ENCODE measurements around the gene CEP85L. TPM values are rescaled to one million over a fixed set of nuclear protein-coding genes. Genes with fewer than 3 reads are reported as not detected.

CEP85L gene
- polyA plus RNA-seq, 1 of the 3 experiments (the other 2 are of a cell fraction): 1.1 TPM

DNA sequence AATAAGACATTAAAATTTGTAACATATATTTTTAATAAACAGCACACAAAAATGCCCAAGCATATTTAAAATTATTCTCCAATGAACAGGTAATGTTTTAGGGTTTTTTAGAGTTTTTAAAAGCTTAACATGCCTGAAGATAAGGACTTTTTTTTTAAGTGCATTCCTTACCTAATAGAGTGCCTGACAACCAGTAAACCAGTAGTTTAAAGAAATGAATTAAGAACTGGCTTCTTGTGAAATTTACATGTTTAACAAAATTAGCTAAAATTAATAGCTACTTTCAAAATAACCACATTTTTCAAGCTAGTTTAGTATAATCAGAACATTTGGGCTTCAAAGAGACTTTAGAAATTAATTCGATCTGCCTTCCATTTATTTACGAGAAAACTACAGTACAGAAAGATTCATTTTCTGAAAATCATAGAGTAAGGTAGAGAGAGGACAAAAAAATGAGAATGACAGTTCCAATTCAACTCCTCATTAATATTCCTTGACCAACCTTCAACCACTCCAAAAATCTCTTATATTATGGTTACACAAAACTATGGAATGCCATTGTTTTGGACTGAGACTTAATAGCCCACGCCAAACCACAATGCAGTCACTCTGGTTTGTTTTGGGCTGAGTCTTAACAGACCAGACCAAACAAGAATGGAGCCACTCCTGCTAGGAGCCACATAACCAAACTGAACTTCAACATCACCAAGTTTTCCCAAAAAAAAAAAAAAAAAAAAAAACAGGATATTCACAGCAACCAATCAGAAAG, 109.0 kb downstream of the CEP85L start (continued):
- no peak for TF ChIP-seq RAD21 (IDR thresholded peaks at IDR 0.05; ENCODE audit: low read length)
- TF ChIP-seq PBX3 (IDR thresholded peaks at IDR 0.05): peak; percentile 79
- TF ChIP-seq MXI1 (IDR thresholded peaks at IDR 0.05; ENCODE audit: low read depth, low read length): no peak
- no peak for TF ChIP-seq IRF3 (IDR thresholded peaks at IDR 0.05; ENCODE audit: low read depth, low read length)
- TF ChIP-seq, protein P1, sequence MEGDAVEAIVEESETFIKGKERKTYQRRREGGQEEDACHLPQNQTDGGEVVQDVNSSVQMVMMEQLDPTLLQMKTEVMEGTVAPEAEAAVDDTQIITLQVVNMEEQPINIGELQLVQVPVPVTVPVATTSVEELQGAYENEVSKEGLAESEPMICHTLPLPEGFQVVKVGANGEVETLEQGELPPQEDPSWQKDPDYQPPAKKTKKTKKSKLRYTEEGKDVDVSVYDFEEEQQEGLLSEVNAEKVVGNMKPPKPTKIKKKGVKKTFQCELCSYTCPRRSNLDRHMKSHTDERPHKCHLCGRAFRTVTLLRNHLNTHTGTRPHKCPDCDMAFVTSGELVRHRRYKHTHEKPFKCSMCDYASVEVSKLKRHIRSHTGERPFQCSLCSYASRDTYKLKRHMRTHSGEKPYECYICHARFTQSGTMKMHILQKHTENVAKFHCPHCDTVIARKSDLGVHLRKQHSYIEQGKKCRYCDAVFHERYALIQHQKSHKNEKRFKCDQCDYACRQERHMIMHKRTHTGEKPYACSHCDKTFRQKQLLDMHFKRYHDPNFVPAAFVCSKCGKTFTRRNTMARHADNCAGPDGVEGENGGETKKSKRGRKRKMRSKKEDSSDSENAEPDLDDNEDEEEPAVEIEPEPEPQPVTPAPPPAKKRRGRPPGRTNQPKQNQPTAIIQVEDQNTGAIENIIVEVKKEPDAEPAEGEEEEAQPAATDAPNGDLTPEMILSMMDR (IDR thresholded peaks at IDR 0.05): no peak
- TF ChIP-seq SMC3 (IDR thresholded peaks at IDR 0.05; ENCODE audit: low read depth, low read length): no peak
- TF ChIP-seq, protein P2, sequence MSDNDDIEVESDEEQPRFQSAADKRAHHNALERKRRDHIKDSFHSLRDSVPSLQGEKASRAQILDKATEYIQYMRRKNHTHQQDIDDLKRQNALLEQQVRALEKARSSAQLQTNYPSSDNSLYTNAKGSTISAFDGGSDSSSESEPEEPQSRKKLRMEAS (IDR thresholded peaks at IDR 0.05; ENCODE audit: low read depth): no peak
- peak; percentile 76 for TF ChIP-seq TCF12 (IDR thresholded peaks at IDR 0.05)
- TF ChIP-seq RFX5 (IDR thresholded peaks at IDR 0.05; ENCODE audit: low read length): no peak
- TF ChIP-seq, protein P3, sequence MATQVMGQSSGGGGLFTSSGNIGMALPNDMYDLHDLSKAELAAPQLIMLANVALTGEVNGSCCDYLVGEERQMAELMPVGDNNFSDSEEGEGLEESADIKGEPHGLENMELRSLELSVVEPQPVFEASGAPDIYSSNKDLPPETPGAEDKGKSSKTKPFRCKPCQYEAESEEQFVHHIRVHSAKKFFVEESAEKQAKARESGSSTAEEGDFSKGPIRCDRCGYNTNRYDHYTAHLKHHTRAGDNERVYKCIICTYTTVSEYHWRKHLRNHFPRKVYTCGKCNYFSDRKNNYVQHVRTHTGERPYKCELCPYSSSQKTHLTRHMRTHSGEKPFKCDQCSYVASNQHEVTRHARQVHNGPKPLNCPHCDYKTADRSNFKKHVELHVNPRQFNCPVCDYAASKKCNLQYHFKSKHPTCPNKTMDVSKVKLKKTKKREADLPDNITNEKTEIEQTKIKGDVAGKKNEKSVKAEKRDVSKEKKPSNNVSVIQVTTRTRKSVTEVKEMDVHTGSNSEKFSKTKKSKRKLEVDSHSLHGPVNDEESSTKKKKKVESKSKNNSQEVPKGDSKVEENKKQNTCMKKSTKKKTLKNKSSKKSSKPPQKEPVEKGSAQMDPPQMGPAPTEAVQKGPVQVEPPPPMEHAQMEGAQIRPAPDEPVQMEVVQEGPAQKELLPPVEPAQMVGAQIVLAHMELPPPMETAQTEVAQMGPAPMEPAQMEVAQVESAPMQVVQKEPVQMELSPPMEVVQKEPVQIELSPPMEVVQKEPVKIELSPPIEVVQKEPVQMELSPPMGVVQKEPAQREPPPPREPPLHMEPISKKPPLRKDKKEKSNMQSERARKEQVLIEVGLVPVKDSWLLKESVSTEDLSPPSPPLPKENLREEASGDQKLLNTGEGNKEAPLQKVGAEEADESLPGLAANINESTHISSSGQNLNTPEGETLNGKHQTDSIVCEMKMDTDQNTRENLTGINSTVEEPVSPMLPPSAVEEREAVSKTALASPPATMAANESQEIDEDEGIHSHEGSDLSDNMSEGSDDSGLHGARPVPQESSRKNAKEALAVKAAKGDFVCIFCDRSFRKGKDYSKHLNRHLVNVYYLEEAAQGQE (IDR thresholded peaks at IDR 0.05; ENCODE audit: low read depth, low read length): no peak
- TF ChIP-seq CHD2 (IDR thresholded peaks at IDR 0.05; ENCODE audit: low read length, partially characterized antibody): no peak

GRCh38 chr6:118537574-118537973, 113.8 kb downstream of the CEP85L start:
- no peaks in the 10 kb centered on the region for H3K36me3 ChIP-seq (replicated peaks in 1 of 2; ENCODE audit: control insufficient read depth in 1 of 2, insufficient read depth in 2 of 2, low read length in 1 of 2)
- H3K4me2 ChIP-seq: no peak overlapping the region
- no peaks in the 10 kb centered on the region for H3K79me2 ChIP-seq (ENCODE audit: insufficient read depth)
- no peaks in the 10 kb centered on the region; a peak in 1 of 4 replicates for H3K4me1 ChIP-seq (ENCODE audit: control insufficient read depth in 1 of 2, insufficient read depth in 2 of 2, low read depth in 1 of 2, low read length in 1 of 2)
- H3K9me3 ChIP-seq: no peaks in the 10 kb centered on the region
- no peak overlapping the region for H2AFZ ChIP-seq (ENCODE audit: low read depth)
- CTCF ChIA-PET: no interaction called here
- H4K20me1 ChIP-seq (ENCODE audit: insufficient read depth): no peaks in the 10 kb centered on the region
- no peak overlapping the region for H3K9ac ChIP-seq
- WGBS (ENCODE audit: low lambda C conversion rate): 56% methylated on average over 2 of the region's 2 CpGs
- H3K27me3 ChIP-seq (ENCODE audit: insufficient read depth): no peaks in the 10 kb centered on the region
- H3K4me3 ChIP-seq (ENCODE audit: low read depth in 2 of 2, low read length in 1 of 2): no peak overlapping the region
- H3K27ac ChIP-seq (ENCODE audit: low read depth in 2 of 2, low read length in 1 of 2): peak overlapping the region in 1 of 2 experiments; percentile 39; a peak in 1 of 4 replicates
- DNase-seq: no peak
- H3F3A ChIP-seq (replicated peaks; ENCODE audit: insufficient read depth): peaks cover 6% of the 10 kb centered on the region
- POLR2A ChIA-PET: no interaction called here
- H3K9me2 ChIP-seq: no peaks in the 10 kb centered on the region
- TF ChIP-seq RXRA (IDR thresholded peaks at IDR 0.05; ENCODE audit: borderline replicate concordance, low read depth) (no peak), TEAD4 (IDR thresholded peaks at IDR 0.05; ENCODE audit: borderline replicate concordance, insufficient read depth) (no peak), IRF3 (IDR thresholded peaks at IDR 0.05; ENCODE audit: low read depth, low read length) (no peak), MEF2A (IDR thresholded peaks at IDR 0.05; ENCODE audit: borderline replicate concordance, low read depth) (no peak), EZH2phosphoT487 (IDR thresholded peaks at IDR 0.05; ENCODE audit: borderline replicate concordance, low read depth) (no peak), RAD21 (IDR thresholded peaks at IDR 0.05; ENCODE audit: low read length) (no peak), TCF12 (IDR thresholded peaks at IDR 0.05) (peak; percentile 79), GABPA (IDR thresholded peaks at IDR 0.05; ENCODE audit: low read depth) (no peak), NRF1 (IDR thresholded peaks at IDR 0.05; ENCODE audit: low read depth, low read length) (no peak), PBX3 (IDR thresholded peaks at IDR 0.05) (peak; percentile 82)
- TF ChIP-seq, protein P2 (IDR thresholded peaks at IDR 0.05; ENCODE audit: low read depth): no peak

Measured in SK-N-SH (cell line).